IPS-20b (cell line): ENCODE measurements around the gene SLC22A3.

Experiments
- H3K27ac ChIP-seq: one replicate; pipeline ENCODE4 v1.5.1; 2013; ENCODE audit warnings: low read length
- H3K27me3 ChIP-seq: 2 replicates; pipeline ENCODE4 v1.6.1; 2013; ENCODE audit warnings: mild to moderate bottlenecking, low read length, inconsistent platforms; ENCODE audit not compliant: insufficient read depth
- H3K36me3 ChIP-seq: 2 replicates; pipeline ENCODE4 v1.6.1; 2013; ENCODE audit warnings: low read depth, mild to moderate bottlenecking, inconsistent platforms, low read length, moderate library complexity; ENCODE audit not compliant: insufficient read depth
- H3K4me1 ChIP-seq: 2 replicates; pipeline ENCODE4 v1.6.1; 2013; ENCODE audit warnings: mild to moderate bottlenecking, control low read depth, inconsistent platforms, low read length, moderate library complexity; ENCODE audit not compliant: insufficient read depth
- H3K4me3 ChIP-seq: 2 replicates; pipeline ENCODE4 v1.5.1; 2013; ENCODE audit warnings: mild to moderate bottlenecking, low read length, inconsistent platforms
- H3K9ac ChIP-seq: 2 replicates; pipeline ENCODE4 v1.6.1; 2013; ENCODE audit warnings: low read depth, mild to moderate bottlenecking, inconsistent platforms, low read length, moderate library complexity
- H3K9me3 ChIP-seq: 2 replicates; pipeline ENCODE4 v1.6.1; 2013; ENCODE audit warnings: mild to moderate bottlenecking, low read depth, low read length, inconsistent platforms; ENCODE audit not compliant: insufficient read depth

Gene SLC22A3

GRCh38 chr6:160487116-160487515, 138.9 kb downstream of the SLC22A3 start:
- Histone ChIP-seq H3K27me3 (no peaks in the 10 kb centered on the region), H3K36me3 (peaks cover 10% of the 10 kb centered on the region; the same call in 1 of the 2 replicates), H3K4me3 (no peak overlapping the region), H3K9me3 (no peaks in the 10 kb centered on the region), H3K27ac (no peak overlapping the region), H3K9ac (no peak overlapping the region), H3K4me1 (no peaks in the 10 kb centered on the region)

- no peak overlapping the region for H3K9ac ChIP-seq
- no peaks in the 10 kb centered on the region for H3K27me3 ChIP-seq
- no peaks in the 10 kb centered on the region for H3K9me3 ChIP-seq
- H3K4me3 ChIP-seq = no peak overlapping the region
- 0 out of 2 replicates have a peak, but pooled peaks cover under 1% of the 10 kb centered on the region for H3K36me3 ChIP-seq
- no peaks in the 10 kb centered on the region for H3K4me1 ChIP-seq
- H3K27ac ChIP-seq = no peak overlapping the region
Observed at GRCh38 chr6:160489091-160489490, 140.9 kb downstream of the SLC22A3 start.

GRCh38 chr6:160494576-160494975, 146.4 kb downstream of the SLC22A3 start:
- Histone ChIP-seq H3K27me3 (no peaks in the 10 kb centered on the region), H3K36me3 (no peaks in the 10 kb centered on the region), H3K27ac (no peak overlapping the region), H3K9ac (no peak overlapping the region), H3K4me1 (no peaks in the 10 kb centered on the region), H3K4me3 (no peak overlapping the region), H3K9me3 (no peaks in the 10 kb centered on the region)

GRCh38 chr6:160500639-160501038, 152.5 kb downstream of the SLC22A3 start:
- H3K36me3 ChIP-seq = 0 out of 2 replicates have a peak, but pooled peaks cover 7% of the 10 kb centered on the region
- H3K4me3 ChIP-seq = no peak overlapping the region
- no peaks in the 10 kb centered on the region for H3K27me3 ChIP-seq
- H3K27ac ChIP-seq = no peak overlapping the region
- no peak overlapping the region for H3K9ac ChIP-seq
- no peaks in the 10 kb centered on the region for H3K4me1 ChIP-seq
- peaks cover 22% of the 10 kb centered on the region; the same call in 1 of the 2 replicates for H3K9me3 ChIP-seq
